GDM1 (cell line): ENCODE measurements around the gene TNS3.

ENCODE experiments used
- DNase-seq: peaks from one replicate; lab custom pipeline; 2025; lab: John Stamatoyannopoulos, UW

TNS3 gene

DNA sequence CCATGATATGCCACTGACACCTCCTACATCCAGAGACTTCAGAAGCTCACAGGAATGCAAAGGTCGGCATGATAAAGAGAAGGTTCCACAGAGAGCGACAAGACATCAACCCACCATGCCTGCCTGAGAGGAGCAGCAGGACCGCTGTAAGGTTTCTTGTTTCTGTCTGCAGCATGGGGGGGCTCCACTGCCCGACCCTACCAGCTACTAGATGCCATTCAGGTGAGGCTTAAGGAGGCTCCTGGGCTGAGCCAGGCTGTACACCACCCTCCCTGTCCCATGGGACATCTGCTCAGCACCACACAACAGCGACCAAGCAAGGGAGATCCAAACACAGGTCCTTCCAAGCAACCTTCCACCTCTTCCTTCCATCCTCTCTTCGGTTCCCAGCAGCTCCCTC is 234.6 kb downstream of the TNS3 start:
- no peak for DNase-seq

DNA sequence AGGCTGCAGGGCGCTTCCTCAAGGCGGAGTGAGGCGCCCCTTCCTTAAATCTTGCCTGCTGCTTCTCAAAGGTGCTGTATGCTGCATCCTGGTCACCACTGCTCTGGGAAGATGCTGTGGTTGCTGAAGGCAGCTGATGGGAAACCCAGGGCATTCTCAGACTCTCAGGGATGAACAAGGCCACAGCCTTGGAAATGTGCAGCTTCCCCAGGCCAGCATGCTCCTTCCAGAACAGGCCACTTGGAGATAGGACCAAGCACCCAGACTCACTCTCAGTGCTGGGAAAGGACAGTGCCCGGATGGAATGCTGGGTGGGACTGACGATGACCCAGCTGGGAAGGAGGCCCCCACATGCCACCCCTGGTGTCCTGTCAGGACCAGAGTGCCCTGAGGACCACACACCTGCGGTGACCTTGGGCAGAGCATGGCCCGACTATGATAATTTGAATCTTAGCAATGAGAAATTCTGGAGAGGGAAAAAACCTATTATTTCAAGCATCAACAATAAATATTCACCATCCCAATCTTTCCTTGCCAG is 235.5 kb downstream of the TNS3 start:
- DNase-seq, result no peak

DNA sequence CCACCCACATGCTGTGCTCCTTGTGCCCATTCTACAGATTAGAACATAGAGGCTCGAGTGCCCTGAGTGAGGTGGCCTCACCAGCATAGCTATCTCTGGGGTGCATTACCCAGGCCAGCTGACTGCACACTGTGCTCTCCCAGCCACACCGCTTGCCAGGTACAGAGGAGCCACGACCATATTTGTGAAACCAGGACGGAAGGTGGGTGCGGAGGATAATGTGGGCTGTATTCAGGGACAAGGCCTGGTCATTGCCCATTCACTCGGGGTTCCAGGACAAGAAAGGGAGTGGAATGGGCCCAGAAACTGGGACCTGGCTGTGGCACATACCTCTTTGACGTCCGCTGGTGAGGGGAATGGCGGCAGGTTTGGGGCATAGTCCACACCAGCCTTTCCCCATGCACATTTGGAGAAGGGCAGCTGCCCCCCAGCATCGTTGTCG is 236.0 kb downstream of the TNS3 start:
- DNase-seq, result no peak

DNA sequence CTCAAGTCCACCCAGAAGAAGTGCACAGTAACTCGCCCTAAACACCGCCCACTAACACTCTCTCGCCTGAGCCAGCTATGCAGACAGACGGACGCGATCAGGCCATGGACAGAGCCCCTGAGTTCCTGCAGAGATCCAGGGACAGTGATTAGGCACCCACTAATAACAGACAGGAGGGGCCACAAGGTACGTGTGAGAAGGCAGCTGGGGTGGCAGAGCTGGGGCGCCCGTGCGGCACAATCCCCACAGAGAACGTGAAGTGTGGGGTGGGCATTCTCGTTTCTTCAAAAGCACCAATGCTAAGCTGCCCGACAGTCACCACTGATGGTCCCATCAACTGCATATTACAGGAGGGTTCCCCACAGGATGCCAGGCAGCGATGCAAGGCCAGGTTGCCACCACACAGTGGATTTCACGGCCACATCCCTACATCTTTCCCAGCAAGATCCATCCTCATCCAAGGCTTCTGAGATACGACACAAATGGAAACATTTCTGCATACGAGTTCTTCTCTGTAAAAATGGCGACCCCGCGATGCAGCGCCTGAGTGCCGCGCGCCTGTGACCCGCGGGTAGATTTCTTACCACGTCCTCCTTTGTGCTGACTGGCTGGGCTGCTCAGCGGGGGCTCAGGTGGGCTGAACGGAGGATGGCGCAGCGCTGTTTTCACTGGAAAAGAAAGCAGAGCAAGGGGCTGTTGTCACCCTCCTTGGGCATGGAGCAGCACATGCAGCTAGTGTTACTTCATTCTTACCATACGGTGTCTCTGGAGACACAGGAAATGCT is 237.5 kb downstream of the TNS3 start:
- no peak for DNase-seq

DNA sequence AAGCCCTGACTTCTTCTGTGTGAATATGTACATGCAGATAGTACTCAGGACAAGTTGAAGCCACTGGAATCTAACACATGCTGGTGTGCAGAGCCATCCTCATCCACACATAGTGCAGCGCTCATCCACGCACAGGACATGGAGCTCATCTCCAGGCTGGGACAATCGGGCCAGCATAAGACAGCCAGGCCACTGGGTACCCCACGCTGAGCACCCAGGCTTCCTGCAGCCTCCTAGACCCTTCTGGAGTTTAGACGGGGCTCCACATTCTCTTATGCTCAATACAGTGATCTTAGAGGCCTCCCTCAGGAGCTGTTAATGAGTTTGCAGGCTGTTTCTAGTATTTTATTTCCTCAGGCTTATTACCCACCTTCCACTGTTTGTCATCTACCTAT is 238.9 kb downstream of the TNS3 start:
- no peak for DNase-seq

DNA sequence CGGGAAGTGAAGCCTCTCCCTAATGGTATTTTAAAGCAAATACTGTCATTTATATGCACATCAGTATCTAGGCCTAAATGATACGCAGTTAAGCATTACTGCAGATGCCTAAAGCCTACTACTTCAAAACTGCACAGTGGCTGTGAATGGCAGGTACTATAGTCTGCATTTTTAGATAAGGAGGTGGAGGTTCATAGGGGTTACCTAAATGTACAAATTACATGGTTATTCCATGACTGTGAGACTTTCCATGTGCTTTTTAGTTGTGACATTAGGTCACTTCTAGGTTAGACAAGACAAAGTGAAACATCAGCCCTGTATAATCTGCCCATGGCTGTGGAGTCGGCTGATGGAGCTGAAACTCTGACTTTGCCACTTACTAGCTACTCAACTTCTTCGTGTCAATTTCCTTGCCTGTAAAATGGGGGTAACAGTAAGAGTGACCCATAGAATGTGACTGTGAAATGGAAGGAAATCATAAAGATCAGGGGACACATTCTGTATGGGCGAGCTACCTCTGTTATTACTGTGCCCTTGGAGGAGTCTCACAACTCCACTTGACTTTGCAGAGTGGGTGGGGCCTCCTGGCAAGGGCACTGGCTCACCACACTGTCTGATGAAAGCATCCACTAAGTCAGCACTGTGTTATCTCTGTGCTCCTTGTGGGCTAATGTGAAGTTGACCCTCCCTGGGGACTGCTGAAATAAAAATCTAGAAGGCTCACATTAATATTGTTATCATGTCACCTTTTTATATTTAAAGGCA is 239.4 kb downstream of the TNS3 start:
- no peak for DNase-seq

DNA sequence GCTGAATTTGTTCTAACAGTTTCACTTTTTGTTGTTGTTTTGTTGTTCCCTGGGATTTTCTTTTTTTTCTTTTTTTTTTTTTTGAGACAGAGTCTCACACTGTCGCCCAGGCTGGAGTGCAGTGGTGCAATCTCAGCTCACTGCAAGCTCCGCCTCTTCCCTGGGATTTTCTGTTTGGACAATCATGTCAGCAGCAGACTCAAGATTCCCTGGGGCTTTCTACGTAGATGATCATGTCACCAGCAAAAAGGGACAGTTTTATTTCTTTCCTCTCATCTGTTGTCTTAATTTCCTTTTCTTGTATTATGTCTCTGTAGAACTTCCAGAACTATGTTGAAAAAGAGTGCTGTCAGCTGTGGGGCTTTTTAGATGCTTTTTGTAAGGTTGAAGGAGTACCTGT is 241.4 kb downstream of the TNS3 start:
- DNase-seq, result no peak

DNA sequence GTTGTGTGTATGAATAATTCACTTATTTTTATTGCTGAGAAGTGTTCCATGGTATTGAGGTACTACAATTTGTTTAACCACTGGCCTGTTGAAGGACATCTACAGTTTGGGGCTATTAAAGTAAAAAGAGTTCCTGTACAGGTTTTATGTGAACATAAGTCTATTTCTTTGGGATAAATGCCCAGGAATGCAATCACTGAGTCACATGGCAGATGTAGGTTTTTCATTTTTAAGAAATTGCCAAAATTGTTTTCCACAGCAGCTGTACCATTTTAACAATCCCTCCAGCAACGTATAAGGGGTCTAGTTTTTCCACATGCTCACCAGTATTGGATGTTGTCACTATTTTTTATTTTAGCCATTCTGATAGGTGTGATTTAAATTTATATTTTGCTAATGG is 243.9 kb downstream of the TNS3 start:
- no peak for DNase-seq

DNA sequence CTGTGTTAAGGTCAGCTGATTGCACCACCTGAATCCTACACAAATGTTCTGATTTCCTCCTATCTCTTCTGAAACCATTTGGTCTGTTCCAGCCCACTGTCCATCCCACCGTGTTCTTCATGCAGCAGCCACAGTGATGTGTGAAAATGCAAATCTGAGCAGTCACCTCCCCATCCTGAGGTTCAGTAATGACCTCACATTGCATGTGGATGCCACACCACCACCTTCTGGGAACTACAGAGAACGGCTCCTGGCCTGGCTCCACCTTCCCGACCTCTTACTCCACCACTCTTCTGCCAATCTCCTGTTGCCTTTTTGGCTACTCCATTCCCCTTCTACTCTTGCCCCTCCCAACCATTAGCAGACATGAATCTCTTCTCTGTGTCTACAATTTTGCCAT is 244.4 kb downstream of the TNS3 start:
- DNase-seq, result no peak

DNA sequence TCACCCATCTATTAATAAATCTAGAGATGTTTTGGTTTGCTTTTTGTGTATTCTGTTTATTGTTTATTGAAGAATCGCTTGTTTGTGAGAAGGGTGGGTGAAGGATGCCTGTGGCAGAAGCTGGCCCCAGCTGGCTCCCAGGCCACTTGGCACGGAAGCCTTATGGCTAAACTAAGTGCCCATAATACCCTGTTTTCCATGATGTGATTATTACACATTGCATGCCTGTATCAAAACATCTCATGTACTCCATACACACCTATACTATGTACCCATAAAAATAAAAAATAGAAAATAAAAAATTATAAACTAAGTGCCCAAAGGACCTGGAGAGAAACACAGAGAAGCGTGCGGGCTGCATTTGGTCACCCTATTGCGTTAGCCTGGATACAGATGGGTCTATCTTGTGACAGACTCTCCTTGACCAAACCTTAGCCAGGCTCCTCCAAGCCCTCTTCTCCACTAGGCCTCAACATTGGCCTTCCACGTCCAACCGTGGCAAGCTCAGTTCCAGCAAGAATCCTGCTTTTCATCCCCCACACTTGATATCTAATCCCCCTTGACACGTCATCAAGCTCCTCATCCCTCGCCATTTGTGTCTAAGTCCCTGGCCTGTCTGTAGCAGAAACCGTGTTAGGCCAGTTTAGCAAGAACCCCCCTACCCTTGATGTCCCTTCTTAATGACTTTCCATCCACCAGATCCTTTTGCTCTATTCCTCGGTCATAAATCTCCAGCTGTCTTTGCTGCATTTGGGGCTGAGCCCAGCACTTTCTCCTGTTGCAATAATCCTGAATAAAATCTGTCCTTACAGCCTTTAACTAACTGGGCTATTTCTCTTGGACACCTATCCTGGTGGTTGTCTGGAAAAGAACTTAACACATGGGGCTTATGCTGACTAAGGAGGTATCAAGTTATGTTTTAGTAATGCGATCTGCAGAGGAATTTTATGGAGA is 245.2 kb downstream of the TNS3 start:
- no peak for DNase-seq

DNA sequence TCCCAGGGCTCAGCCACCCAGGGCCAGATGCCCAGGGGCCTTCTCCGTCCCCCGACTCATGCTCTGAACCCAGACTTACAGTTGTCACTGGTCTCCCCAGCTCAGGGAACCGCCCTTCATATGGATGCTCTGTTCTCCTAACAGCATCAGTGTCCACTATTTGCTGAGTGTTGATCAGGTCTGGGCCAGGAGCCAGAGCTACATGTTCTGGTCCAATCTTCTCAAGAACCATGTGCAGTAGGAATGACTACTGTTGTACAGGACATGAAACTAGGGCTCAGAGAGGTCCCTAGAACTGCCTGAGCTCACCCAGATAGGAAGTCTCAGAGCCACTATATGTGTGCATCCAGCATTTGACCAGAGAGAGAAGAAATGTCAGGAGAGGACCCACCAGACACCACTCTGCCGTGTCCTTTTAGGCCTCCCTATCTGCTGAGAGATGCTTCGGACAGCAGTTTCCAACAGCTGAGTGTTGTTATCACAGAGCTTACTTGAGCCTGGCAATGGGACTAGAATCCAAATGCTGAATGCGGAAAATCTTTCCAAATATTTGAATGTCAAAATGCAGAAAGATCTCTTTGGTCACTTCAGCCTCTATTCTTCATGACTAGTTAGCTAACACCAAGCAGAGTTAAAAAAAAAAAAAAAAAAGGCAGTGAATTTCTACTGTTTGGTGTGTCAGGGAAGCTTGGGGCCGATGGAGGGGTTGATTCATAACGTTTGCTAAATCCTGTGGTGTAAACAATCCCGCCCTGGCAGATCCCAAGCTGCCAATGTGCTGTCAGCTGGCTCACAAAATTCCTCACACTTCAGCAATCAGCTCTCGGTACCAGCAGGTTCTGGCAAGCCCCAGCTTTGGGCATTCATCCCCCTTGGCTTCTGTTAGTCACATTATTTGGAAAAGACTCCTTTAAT is 246.1 kb downstream of the TNS3 start:
- no peak for DNase-seq

DNA sequence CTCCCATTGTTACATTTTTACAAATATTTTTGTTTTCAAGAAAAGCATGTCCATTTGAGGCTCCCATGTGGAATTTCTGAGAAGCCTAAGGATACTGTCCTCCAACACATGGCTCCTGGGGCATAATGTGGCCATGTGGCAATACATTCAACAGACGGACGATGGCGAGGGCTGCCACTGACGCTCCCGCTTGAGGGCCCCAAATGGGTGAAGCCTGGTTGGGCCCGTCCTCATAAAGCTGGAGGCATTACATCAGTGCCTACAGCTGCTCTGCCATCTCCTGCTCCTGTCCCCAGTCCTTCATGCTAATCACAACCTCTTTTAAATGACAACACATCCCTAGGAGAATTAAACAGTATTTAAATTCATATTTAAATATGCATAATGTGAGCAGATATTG is 246.8 kb downstream of the TNS3 start:
- no peak for DNase-seq

DNA sequence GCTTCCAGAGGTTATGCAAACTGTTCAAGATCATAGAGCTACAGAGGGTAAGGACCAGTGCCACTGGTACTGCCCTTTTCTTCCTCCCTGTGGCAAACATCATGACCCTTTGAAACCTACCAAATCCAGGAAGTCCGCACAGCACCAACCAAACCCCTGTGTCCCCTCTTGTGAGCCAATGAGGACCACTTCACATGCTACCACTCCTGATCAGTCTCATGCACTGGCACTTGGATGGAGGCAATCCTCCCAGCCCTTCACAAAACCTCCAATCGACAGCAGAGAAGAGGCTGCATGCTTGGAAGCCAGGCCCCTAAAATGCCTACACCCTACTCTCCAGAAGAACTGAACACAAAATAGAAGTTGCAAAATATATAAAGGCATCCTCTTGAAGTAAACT is 248.0 kb downstream of the TNS3 start:
- DNase-seq, result no peak

DNA sequence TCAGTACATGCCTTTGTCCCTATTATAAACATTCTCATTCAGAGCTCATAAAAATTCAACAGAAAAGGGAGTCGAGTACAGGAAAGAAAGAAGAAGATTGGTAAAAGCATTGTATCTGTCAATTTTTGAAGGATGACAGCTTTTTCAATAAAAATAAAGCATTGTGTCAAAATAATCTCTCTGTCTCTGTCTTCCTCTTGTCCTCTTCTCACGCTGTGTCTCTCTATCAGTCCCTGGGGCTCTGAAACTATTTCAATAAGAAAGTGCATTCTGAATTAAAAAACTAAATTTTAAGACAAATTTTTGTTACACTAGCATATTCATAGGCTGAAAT is 248.4 kb downstream of the TNS3 start:
- DNase-seq, result no peak

DNA sequence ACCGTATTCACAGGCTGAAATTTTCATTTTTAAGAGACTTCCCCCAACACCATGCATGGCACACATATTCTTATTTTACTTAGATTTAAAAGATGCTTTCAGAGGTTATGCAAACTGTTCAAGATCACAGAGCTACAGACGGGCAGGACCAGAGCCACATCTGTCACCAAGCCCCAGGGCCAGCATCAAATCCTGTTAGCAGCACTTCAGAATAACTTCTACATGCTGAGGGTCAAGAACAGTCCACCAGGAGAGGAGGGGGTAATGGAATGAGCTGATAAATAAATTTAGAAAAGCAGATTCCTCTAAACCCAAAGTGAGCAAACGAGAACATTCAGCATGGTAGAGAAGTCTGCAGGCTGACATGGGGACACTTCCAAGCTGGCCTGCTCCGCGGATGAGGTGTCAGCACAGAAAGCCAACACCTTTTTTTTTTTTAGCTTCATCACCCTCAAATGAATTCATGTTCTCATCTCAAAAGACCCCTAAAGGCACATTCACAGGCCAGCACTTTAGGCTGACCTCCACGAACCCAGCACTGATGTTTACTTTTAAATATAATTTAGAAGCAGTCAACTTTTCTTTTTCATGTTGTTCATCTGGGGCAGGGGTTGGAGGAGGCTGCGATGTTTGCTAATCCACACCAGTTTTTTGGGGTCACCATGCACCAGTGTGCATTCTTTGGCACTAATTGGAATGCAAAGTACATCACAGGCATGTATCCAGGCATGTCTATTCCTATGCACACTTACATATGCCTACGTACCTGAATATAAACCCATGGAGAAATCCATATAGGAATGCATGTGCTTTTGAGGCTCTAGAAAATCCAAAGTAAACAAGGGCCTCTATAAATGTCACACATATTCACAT is 249.0 kb downstream of the TNS3 start:
- no peak for DNase-seq

DNA sequence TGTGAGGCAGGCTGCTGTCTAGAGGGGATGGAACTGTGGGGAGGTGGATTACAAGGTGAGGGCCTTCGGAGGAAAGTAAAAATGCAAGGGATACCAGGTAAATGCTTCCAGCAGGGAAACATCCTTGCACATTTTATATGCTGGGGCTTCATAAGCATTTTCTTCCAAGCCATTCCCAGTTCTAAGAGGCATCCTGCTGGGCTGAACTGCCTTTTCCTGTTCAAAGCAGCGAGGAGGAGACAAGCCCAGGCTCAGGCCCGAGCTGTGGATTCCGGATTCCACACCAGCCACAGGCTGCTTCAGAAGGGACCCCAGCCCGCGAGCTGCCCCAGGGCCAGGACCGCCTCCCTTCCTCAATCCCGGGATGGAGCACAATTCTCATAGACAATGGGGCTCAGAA is 249.7 kb downstream of the TNS3 start:
- no peak for DNase-seq

DNA sequence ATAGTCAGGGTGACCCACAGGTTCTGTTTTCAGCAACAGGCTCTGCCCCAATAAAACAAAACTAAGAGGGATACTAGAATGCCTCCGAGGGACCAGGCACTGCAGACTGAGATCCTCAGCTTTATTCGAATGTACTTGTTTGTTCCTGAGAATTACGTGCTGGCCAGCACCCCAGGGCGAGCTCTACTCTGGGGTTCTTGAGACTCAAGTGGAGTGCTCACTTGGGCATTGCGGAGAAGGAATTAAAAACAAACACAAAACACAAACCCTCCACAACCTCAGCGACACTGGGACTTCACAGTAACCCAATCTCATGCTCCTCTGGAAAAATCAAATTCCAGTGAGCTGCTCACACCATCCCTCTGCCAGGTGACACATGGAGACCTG is 250.7 kb downstream of the TNS3 start:
- DNase-seq, result no peak

DNA sequence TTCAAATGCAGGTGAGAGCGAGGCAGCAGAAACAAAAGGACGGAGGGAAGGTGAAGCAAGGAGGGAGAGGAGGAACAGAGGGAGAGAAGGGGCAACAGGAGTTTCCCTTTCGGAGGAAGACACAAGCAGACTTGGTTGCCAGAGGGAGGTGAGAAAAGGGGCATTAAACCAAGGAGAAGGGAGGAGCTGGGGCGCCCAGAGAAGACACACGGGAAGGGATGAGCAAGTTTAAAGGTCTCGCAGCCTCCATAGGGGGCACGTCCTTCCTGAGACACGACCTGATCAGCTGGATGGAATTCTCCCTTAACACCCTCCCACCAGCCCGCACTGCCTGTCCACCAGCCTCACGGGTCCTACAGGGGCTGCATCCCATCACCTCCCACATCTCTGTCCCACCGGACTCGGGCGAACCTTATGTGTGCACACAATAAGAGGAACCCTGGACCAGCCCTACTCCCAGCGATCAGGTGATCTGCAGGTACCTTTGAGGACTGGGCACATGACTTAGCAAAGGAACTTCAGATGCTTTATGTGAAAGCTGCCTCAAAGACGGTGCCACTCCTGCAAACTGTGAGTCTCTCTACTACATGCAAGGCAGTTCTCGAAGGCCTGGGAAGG is 251.2 kb downstream of the TNS3 start:
- no peak for DNase-seq

DNA sequence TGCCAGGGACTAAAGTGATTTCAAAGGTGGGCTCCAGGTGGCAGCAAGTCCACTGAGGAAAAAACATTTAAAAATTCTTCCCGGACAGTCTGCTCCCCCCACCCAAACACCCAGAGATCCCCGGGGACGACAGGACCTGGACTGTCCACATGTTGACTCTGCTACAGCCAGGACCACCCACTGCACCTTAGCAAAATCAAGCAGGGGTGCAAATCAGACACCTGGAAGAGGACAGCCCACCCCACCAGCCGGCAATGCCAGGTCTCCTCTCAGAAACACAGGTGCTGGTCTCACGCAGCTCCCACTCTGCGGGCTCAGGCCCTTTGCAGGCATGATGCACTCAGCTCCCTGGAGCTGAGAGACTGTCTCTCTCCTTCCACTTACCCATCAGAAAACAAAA is 251.9 kb downstream of the TNS3 start:
- no peak for DNase-seq
